ENCODE data around the gene LCN10.
A peak's percentile ranks its signal among the peaks of the same experiment; 100 is the strongest.

The LCN10 gene

GRCh38 chr9:136738960-136739359, 3.8 kb downstream of the LCN10 start:
- DNase-seq: no peak

- no peak for DNase-seq
Observed at GRCh38 chr9:136735812-136736480, 6.8 kb downstream of the LCN10 start.

- no peak for DNase-seq
Observed at GRCh38 chr9:136734837-136735496, 7.8 kb downstream of the LCN10 start.

- no peak for DNase-seq
Observed at GRCh38 chr9:136733611-136734010, 9.1 kb downstream of the LCN10 start.

DNA sequence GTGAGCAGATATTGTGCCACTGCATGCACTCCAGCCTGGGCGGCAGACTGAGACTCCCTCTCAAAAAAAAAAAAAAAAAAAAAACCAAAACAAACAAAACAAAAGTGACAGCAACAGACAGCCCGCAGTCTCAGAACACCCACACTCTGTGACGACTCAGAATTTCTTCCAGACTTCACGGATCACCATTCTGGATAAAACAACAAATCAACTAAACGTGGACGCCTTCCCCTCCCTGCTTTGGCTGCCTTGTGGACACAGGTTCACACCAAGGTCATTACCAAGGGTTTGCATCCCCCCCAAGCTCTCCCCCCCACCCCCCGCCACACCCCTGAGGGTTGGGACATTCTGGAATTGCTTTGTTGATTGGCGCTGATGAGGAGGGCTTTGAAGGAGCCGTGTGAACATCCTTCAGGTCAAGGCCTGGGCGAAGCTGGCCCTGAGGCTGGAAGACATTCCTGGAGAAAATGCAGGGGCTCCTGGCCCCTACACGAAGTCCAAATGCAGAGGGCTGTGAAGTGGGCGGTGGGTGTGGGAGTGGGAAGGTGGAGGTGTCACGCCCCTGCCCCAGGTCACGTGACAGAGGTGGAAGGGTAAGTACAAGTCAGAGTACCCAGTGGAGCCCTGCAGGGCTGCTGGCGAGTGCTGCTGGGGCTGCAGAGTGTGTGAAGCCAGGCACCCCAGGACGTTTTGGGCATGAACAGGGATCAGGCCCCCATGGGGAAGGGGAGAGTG, 10.1 kb downstream of the LCN10 start:
- no peak for DNase-seq

- no peak for DNase-seq
Observed at GRCh38 chr9:136729926-136730325, 12.8 kb downstream of the LCN10 start.

DNA sequence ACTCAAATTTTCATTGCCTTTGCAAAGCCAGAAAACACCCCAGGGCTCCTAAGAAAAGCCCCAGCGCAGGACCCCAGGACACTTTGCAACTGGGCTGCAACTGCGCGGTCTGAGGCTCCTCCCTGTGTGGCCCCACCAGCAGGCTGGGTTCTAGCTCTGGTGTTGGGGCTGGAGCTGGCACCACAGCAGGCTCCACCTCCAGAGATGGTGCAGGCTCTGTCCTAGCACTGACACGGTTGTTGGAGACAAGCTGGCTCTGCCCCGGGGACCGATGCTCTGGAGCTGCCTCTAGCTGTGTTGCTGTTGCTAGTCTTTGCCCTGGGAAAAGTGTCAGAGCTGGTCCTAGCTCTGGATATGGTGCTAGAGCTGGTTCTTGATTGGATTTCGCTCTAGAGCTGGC, 13.6 kb downstream of the LCN10 start:
- no peak for DNase-seq

DNA sequence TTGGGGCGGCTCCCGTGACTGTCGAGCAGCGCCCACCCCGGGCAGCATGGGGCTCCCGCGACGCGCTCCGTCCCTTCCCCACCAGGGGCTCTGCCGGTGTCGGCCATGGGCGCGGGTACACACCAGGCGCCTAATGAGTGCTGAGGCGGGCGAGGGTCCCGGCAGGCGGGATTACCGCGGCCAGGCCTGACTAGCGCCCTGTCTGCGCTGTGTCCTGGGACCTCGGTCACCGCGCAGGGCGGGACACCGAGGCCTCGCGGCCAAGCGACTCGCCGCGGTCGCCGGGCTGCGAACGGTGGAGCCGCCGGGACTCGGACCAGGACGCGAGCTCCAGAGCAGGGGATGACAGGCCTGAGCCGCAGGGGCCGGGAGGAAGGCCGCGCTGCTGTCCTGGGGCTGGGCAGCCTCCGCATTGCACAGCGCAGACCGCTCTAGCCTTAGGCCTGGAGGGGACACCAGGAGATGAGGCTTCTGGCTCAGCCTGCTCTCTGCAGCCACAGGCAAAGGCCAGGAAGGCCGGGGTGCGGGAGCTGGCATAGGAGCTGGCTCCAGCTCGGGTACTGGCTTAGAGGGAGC, 14.1 kb downstream of the LCN10 start:
- peak; percentile 53 for DNase-seq

DNA sequence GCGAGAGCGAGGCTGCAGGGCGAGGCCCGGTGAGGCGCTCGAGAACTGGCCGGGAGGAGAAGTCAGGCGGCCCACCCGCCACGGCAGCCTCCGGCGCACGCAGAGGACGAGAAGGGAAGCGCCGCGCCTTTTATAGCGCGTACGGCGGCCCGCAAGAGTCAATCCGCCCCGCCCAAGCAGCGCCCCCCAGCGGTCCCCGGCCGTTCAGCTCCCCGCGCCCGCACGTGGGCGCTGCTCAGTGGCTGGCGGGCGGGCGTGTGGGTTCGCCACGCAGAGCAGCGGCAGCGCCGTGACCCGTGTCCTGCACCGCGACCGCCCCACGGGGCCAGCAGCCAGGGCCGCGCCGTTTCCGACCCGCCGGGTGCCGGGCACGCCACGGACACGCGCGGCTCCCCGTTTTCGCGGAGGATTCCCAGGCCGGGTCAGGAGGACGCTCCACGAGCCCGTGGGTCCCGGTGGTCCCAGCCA, 14.6 kb downstream of the LCN10 start:
- peak; percentile 85 for DNase-seq

GRCh38 chr9:136726631-136727191, 16.0 kb downstream of the LCN10 start:
- DNase-seq: peak; percentile 51

DNA sequence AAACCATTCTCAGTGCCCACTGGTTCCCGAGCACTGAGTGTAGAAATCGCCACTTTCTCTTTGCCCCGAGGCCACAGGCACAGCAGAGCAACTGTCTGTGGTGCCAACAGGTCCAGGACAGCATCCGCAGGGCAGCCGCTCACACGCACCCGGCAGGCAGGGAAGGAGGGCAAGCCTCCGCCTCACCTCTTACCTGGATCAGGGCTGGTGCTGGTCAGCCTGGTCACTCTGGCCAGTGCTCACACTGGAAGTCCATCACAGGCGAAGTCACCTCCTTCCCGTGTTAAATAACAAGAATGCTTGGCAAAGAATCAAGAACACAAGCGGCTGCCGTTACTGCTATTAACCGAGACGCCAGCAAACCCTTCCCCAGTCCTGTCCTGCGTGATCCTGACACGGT, 16.6 kb downstream of the LCN10 start:
- no peak for DNase-seq

GRCh38 chr9:136725612-136726011, 17.1 kb downstream of the LCN10 start:
- DNase-seq: peak; percentile 58

- no peak for DNase-seq
Observed at GRCh38 chr9:136724772-136725171, 18.0 kb downstream of the LCN10 start.

DNA sequence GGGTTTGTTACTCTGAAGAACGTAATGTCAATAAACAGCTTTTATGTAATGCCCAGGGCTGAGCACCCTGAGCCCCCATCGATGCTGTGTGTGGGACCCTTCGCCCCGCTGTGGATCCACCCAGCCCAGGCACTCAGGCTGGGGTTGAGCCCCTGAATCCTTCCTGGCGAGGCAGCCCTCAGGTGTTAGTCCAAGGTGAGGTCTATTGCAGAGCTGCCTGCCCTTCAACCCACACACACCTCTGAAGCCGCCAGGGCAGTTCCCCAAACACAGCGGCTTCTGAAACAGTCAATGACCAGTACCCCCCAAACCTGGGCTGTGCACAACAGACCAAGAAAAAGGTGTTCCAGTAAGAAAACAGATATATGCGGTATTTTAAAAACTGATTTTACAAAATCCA, 18.8 kb downstream of the LCN10 start:
- no peak for DNase-seq

DNA sequence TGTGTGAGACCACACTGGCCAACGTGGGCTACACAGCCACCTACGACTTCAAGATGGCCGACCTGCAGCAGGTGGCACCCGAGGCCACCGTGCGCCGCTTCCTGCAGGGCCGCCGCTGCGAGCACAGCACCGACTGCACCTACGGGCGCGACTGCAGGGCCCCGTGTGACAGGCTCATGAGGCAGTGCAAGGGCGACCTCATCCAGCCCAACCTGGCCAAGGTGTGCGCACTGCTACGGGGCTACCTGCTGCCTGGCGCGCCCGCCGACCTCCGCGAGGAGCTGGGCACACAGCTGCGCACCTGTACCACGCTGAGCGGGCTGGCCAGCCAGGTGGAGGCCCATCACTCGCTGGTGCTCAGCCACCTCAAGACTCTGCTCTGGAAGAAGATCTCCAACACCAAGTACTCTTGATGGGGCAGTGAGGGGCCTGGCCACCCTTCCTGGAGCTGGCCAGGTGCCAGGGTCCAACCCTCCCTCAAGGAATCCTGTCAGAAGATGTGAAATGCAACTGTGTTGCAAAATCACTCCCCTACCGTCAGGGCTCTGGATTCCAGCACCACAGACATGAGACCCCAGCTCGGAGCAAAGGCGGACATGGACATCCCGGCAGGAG, 19.3 kb downstream of the LCN10 start:
- no peak for DNase-seq

DNA sequence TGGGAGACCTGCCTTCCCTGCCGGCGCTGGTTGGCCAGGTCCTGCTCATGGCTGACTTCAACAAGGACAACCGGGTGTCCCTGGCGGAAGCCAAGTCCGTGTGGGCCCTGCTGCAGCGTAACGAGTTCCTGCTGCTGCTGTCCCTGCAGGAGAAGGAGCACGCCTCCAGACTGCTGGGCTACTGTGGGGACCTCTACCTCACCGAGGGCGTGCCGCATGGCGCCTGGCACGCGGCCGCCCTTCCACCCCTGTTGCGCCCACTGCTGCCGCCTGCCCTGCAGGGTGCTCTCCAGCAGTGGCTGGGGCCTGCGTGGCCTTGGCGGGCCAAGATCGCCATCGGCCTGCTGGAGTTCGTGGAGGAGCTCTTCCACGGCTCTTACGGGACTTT, 19.8 kb downstream of the LCN10 start:
- DNase-seq: no peak

DNA sequence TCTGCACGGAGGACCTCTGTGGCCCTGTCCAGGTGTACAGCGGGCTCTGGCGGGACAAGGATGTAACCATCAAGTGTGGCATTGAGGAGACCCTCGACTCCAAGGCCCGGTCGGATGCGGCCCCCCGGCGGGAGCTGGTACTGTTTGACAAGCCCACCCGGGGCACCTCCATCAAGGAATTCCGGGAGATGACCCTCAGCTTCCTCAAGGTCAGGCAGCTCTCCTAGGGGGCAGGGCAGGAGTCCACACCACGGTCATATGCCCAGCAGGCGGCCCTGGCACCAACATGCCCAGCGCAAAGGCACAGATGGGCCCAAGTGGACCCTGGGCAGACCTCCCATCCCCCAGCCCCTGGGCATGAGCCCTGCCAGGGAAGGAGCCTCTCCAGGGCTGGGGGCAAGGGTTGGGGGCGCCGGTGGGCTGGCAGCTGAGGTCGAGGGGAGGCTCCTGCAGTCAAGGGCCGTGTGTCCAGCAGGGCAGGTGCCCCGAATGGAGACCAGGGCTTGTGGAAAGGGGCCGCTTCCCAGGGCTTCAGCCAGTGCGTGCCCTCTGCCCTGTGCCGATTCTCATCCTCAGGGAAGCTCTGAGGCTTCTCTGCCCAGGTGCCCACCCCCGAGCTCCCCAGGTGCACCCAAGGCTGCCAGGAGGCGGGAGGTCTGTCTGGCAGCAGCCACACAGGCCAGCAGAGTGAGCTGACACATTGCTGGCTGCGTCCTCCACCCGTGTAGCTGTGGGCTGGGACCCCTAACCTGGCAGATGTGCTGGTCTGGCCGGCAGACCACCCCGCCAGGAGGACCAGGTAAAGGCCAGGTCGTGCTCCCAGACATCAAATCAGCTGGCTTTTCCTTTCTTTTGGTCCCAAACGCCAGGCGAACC, 20.4 kb downstream of the LCN10 start:
- DNase-seq: no peak

DNA sequence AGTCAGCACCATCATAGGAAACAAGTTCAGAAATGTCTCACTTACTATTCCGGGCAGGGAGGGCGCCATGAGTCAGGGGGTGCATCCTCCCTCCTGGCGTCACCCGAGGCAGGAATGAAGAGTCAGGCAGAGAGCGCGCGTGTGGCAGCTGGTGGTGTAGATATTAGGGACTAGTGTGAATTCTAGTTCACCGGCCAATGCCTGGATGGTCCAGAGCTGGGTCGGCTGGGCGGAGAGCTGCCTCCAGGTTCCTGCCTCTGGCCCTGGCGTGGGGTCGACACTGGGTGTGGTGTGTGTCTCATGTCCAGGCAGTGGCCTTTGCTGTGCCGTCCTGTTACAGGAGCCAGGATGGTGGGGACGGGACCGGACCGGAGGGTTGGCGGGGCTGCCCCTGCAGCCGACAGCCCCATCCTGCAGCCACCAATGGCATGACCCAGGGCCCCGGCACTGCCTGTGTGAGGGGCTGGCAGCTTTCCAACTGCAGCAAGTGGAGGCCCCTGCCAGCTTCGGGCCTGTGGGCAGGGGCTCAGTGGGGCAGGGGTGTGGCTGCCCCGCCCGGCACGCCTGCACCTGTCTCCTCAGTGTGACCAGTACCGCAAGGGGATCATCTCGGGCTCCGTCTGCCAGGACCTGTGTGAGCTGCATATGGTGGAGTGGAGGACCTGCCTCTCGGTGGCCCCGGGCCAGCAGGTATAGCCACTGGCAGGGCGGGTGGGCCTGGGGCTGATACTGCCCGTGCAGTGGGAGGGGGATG, 21.2 kb downstream of the LCN10 start:
- peak; percentile 62 for DNase-seq

- no peak for DNase-seq
Observed at GRCh38 chr9:136720898-136721338, 21.8 kb downstream of the LCN10 start.

DNA sequence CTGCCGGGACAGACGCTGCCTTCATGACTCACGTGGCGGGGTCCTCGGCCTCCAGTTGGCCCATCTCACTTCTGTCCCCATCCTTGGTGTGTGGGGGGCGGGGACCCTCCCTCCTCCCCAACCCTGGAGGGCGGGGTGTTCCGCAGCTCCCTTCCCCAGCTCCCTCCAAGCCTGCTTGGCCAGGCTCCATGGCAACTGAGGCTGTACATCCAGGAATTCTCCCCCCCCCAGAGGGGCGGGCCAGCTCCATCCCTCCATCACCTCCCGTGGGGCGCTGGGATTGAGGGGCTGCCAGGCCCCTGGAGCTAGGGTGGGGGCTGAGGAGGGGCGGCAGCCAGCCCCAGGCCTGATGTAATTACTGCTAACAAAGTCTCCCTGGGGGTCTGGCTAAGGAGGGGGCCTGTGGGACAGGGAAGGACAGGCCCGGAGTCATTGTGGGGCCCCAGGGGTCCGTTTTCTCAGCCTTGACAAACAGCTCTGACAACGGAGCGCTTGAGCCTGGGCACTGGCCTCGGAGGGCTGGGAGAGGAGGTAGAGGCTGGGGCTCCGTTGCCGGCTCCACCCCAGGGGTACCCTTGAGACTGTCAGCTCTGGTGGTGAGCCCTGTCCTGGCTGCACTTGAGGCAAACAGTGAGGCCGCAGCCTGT, 22.4 kb downstream of the LCN10 start:
- peak; percentile 44 for DNase-seq

All from fibroblast of skin of back (primary cell).